Right cardiac atrium (tissue), 5 donors: ENCODE measurements around the gene PEAR1. TPM values are rescaled to one million over a fixed set of nuclear protein-coding genes. Genes with fewer than 3 reads are reported as not detected.

Experiments used
- ATAC-seq, 2 donors: fragments of 200-7000 bp; cut with Tn5 transposase; one replicate each; pipeline versions ENCODE4 v1.8.0 to v1.9.1; 2020; ENCODE audit warnings: moderate library complexity in 2 of 2, mild to moderate bottlenecking in 1 of 2
- DNase-seq, 3 donors: peaks; one replicate each; pipeline ENCODE4 v3.0.0-alpha.2; 2020
- H3K27ac ChIP-seq: one replicate; pipeline ENCODE4 v1.5.1; 2013; ENCODE audit warnings: mild to moderate bottlenecking, low read length, control low read depth, moderate library complexity
- H3K27me3 ChIP-seq: one replicate; pipeline ENCODE4 v1.6.1; 2013; ENCODE audit not compliant: control insufficient read depth, insufficient read depth
- H3K4me1 ChIP-seq: one replicate; pipeline ENCODE4 v1.6.1; 2013; ENCODE audit warnings: low read length; ENCODE audit not compliant: control insufficient read depth, insufficient read depth
- H3K4me3 ChIP-seq: one replicate; pipeline ENCODE4 v1.5.1; 2013; ENCODE audit warnings: low read length, control low read depth
- H3K9me3 ChIP-seq: one replicate; pipeline ENCODE4 v1.6.1; 2013; ENCODE audit warnings: low read length; ENCODE audit not compliant: control insufficient read depth
- WGBS: extraction: QIAGEN DNeasy Blood & Tissue Kit; methylation state at CpG from one replicate; pipeline ENCODE4 v1.1.7; 2013; 5-methylcytosine and 5-hydroxymethylcytosine counted together
- intact Hi-C, 4 donors: fragments of 100-400 bp; cut with DNase I; formaldehyde crosslinking; loops; one replicate each; pipeline versions ENCODE4 v1.11.0 to v1.14.0; 2022 to 2023
- polyA plus RNA-seq: library from polyadenylated mRNA; stranded (reverse); fragments of 200-250 nt; gene quantifications from one replicate; pipeline ENCODE4 v1.2.3, GENCODE V29; 2013
- total RNA-seq, 4 donors: library from RNA; stranded (reverse); fragmentation: NEBNext Ultra II Directional; extraction: Animal tissue kit (Norgen Biotek cat#: 25700); gene quantifications; one replicate each; pipeline ENCODE4 v1.2.1, GENCODE V29; 2021
- donor health status: healthy with polysubstance abuse.
- donor health status: DM: no; HTN: yes; CAD: no.
- donor health status: DM: no; HTN: no; CAD: no.
- donor health status: DM: no; HTN: yes; CAD: no; lungs with severe emphysema.
- donor health status: DM: yes; HTN: yes; CAD: no.

Gene PEAR1
- total and polyA plus RNA-seq, 5 donors, result 6.6 to 10.3 (median 8.4) TPM

- H3K27ac ChIP-seq, result no peak overlapping the region
- H3K4me3 ChIP-seq, result no peak overlapping the region
- H3K9me3 ChIP-seq, result no peaks in the 10 kb centered on the region
- intact Hi-C loops, result no loop called here
- H3K4me1 ChIP-seq, result no peaks in the 10 kb centered on the region
- WGBS, result 48% methylated on average over 11 of the region's 11 CpGs
- DNase-seq (no peak), ATAC-seq (peak; percentile 38 to 49)
- no peaks in the 10 kb centered on the region for H3K27me3 ChIP-seq
Measured at GRCh38 chr1:156931211-156931952, 37.9 kb downstream of the PEAR1 start.

- 58% methylated on average over 8 of the region's 8 CpGs for WGBS
- Histone ChIP-seq H3K4me1 (no peaks in the 10 kb centered on the region), H3K9me3 (no peaks in the 10 kb centered on the region), H3K27ac (no peak overlapping the region), H3K27me3 (no peaks in the 10 kb centered on the region), H3K4me3 (no peak overlapping the region)
- no peak for DNase-seq
- ATAC-seq, result peak in 1 of 2 donors; percentile 15
- intact Hi-C loops, result no loop called here
Measured at GRCh38 chr1:156931974-156932710, 38.6 kb downstream of the PEAR1 start.

DNA sequence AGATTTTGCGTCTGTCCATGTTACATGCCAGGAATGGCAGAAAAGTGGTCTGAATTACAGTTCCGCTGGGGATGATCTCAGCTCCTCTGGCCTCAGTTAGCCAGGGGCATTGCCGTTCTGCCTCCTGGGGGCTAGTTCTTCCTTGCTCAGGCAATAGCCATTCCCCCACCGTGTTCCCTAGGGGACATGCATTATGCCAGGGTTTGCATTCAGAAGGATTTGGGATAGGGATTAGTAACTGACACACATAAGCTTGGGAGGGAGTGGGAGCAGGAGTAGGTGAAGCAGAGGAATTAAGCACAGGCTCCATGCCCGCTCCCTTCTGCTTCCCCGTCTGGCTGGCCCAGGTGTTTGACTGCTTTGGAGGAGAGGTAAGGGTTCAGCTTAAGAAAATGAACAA lies 39.6 kb downstream of the PEAR1 start:
- H3K27me3 ChIP-seq, result no peaks in the 10 kb centered on the region
- ATAC-seq, result no peak
- no peak for DNase-seq
- H3K4me1 ChIP-seq, result no peaks in the 10 kb centered on the region
- H3K9me3 ChIP-seq, result no peaks in the 10 kb centered on the region
- intact Hi-C loops, result no loop called here
- H3K27ac ChIP-seq, result no peak overlapping the region
- no peak overlapping the region for H3K4me3 ChIP-seq
- 76% methylated on average over 6 of the region's 6 CpGs for WGBS

GRCh38 chr1:156935505-156936128 lies 42.1 kb downstream of the PEAR1 start:
- WGBS, result 83% methylated on average over 17 of the region's 17 CpGs
- Histone ChIP-seq H3K27ac (no peak overlapping the region), H3K4me3 (no peak overlapping the region), H3K27me3 (no peaks in the 10 kb centered on the region), H3K4me1 (no peaks in the 10 kb centered on the region), H3K9me3 (no peaks in the 10 kb centered on the region)
- ATAC-seq (no peak), DNase-seq (no peak)
- intact Hi-C loops, result no loop called here

DNA sequence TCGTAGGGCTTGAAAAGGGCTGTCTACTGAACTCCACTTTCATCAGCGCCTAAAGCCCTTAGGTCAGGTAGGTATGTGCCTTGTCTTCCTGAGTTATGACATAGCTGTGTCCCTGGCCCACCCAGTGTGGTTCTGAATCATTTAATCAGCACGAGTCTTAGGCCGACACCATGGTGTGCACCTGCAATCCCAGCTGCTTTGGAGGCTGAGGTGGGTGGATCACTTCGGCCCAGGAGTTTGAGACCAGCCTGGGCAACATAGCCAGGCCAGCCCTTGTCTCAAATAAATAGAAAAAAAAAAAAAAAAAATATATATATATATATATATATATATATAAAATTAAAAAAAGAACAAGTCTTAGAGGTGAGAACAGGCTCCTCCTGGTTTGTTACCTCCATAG lies 42.7 kb downstream of the PEAR1 start:
- Histone ChIP-seq H3K27me3 (no peaks in the 10 kb centered on the region), H3K4me1 (no peaks in the 10 kb centered on the region), H3K4me3 (no peak overlapping the region), H3K27ac (no peak overlapping the region), H3K9me3 (no peaks in the 10 kb centered on the region)
- intact Hi-C loops, result no loop called here
- WGBS, result 91% methylated on average over 5 of the region's 5 CpGs
- no peak for DNase-seq
- no peak for ATAC-seq

GRCh38 chr1:156936721-156937220 lies 43.3 kb downstream of the PEAR1 start:
- WGBS, result 76% methylated on average over 10 of the region's 10 CpGs
- no peak overlapping the region for H3K27ac ChIP-seq
- DNase-seq, result no peak
- H3K4me1 ChIP-seq, result no peaks in the 10 kb centered on the region
- H3K27me3 ChIP-seq, result no peaks in the 10 kb centered on the region
- intact Hi-C loops, result no loop called here
- no peak overlapping the region for H3K4me3 ChIP-seq
- no peak for ATAC-seq
- H3K9me3 ChIP-seq, result no peaks in the 10 kb centered on the region

- WGBS, result 76% methylated on average over 8 of the region's 8 CpGs
- Histone ChIP-seq H3K4me3 (no peak overlapping the region), H3K9me3 (no peaks in the 10 kb centered on the region), H3K4me1 (no peaks in the 10 kb centered on the region), H3K27me3 (no peaks in the 10 kb centered on the region), H3K27ac (no peak overlapping the region)
- intact Hi-C loops, result no loop called here
- ATAC-seq (no peak), DNase-seq (no peak)
Measured at GRCh38 chr1:156937883-156938282, 44.4 kb downstream of the PEAR1 start.

DNA sequence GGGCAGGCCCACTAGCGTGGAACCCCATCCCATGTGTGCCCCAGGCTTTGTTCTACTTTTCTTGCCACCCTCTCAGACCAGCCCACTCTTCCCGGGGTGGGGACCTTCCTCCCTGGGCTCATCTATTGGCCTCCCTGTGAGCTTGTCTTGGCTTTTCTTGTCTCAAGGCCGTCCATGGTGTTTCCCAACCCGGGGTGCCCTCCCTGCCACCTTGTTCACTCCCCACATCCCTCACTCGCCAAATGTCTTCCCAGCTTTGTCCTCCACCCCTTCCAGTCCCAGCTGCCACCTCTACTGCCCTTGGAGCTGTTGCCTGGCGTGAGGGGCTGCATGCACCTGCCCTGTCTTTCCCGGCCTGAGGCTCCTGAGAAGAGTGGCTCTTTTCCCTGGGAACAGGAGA lies 45.3 kb downstream of the PEAR1 start:
- DNase-seq (no peak), ATAC-seq (no peak)
- no peak overlapping the region for H3K27ac ChIP-seq
- H3K9me3 ChIP-seq, result no peaks in the 10 kb centered on the region
- H3K4me3 ChIP-seq, result no peak overlapping the region
- intact Hi-C loops, result no loop called here
- 85% methylated on average over 7 of the region's 7 CpGs for WGBS
- H3K4me1 ChIP-seq, result no peaks in the 10 kb centered on the region
- no peaks in the 10 kb centered on the region for H3K27me3 ChIP-seq

DNA sequence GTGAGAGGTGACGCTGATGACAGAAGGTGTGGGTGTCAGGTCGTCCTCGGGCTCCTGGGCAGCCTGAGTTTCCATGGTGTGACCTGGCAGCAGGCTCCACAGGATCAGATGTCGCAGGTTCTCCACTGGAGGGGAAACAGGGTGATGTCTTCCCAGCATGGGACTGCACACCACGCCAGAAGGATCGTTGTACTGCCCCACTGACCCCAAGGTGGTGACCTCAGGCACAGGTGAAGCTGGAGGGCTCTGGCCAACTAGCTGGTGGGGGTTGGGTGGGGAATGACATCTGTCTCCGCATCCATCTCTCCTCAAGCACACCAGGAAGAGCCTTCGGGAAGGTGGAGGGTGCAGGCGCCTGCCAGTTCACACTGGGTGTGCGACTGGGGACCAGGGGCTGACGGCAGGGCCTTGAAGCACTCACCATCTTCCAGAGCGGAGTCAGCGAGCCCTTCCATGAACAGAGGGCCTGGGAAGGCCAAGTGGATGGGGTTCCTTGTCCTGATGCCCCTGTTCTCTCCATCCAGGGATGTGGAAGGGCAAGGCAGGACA lies 46.3 kb downstream of the PEAR1 start:
- no peaks in the 10 kb centered on the region for H3K27me3 ChIP-seq
- ATAC-seq (no peak), DNase-seq (no peak)
- no peak overlapping the region for H3K4me3 ChIP-seq
- WGBS, result 87% methylated on average over 13 of the region's 13 CpGs
- no peak overlapping the region for H3K27ac ChIP-seq
- no peaks in the 10 kb centered on the region for H3K4me1 ChIP-seq
- intact Hi-C loops, result no loop called here
- H3K9me3 ChIP-seq, result no peaks in the 10 kb centered on the region

DNA sequence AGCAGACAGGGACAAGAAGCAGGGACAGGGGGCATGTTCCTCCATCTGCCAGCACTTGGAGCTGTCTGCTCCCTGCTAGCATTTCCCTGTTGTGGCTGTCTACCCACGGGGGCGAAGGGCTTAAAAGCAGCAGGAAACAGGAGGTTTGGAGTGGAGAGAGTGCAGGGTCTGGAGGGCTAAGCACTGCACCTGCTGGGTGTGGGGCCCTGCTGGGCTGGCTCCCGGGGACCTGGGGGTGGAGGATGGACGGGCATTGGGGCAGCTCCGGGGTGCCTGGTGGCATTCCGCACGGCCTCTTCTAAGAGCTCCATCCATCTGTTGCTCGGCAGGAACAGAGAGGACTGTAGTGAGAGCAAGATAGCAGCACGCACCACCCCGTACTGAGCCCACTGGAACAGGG lies 48.2 kb downstream of the PEAR1 start:
- Histone ChIP-seq H3K4me1 (no peaks in the 10 kb centered on the region), H3K4me3 (no peak overlapping the region), H3K9me3 (no peaks in the 10 kb centered on the region), H3K27ac (no peak overlapping the region), H3K27me3 (no peaks in the 10 kb centered on the region)
- intact Hi-C loops, result no loop called here
- DNase-seq, result no peak
- ATAC-seq, result no peak
- WGBS, result 90% methylated on average over 10 of the region's 10 CpGs

GRCh38 chr1:156942176-156942575 lies 48.7 kb downstream of the PEAR1 start:
- no peaks in the 10 kb centered on the region for H3K4me1 ChIP-seq
- H3K4me3 ChIP-seq, result no peak overlapping the region
- no peak for DNase-seq
- no peak overlapping the region for H3K27ac ChIP-seq
- WGBS, result 64% methylated on average over 3 of the region's 3 CpGs
- no peaks in the 10 kb centered on the region for H3K9me3 ChIP-seq
- ATAC-seq, result no peak
- H3K27me3 ChIP-seq, result no peaks in the 10 kb centered on the region
- intact Hi-C loops, result no loop called here
